Caco-2 (cell line): ENCODE measurements around the gene SCN1A. TPM values are rescaled to one million over a fixed set of nuclear protein-coding genes. Genes with fewer than 3 reads are reported as not detected.
"Not testable (repeated sequence)": the region's sequence is repeated elsewhere in the genome, so short reads cannot be mapped to it uniquely, and the experiment has no call there.

Experiments used
- BruUV-seq: library from RNA; stranded (reverse); fragments of 400-500 nt; replicated peaks from 2 replicates; lab custom pipeline; 2021; lab: Mats Ljungman, UMichigan
- CTCF ChIA-PET: fragments of 300-600 bp; sonication (Branson Sonifier 250); formaldehyde crosslinking; loops from one replicate; lab custom pipeline; 2022; ENCODE audit warnings: antibody characterized with exemption; lab: Charles Lee
- POLR2A ChIA-PET: fragments of 300-600 bp; sonication (Branson Sonifier 250); formaldehyde crosslinking; loops from one replicate; lab custom pipeline; 2022; ENCODE audit warnings: antibody characterized with exemption; lab: Charles Lee
- DNase-seq, 2 experiments: peaks; one replicate each; pipeline versions ENCODE4 v3.0.0 to v3.0.0-alpha.2; 2020 to 2022
- H3K27me3 ChIP-seq: replicated peaks from 2 replicates; pipeline ENCODE4 v1.6.0; 2011; ENCODE audit warnings: low read length; ENCODE audit not compliant: control insufficient read depth, insufficient read depth
- H3K36me3 ChIP-seq: 2 replicates; pipeline ENCODE4 v1.5.1; 2011; ENCODE audit warnings: low read length; ENCODE audit not compliant: control insufficient read depth, insufficient read depth
- H3K4me1 ChIP-seq: fragments of 250-450 bp; sonication (Bioruptor Pico); 2 replicates; pipeline ENCODE4 v1.5.1; 2020; ENCODE audit warnings: mild to moderate bottlenecking
- H3K4me3 ChIP-seq: 2 replicates; pipeline ENCODE4 v1.5.1; 2011; ENCODE audit warnings: low read depth, mild to moderate bottlenecking, control low read depth, low read length
- H3K9me3 ChIP-seq: fragments of 250-450 bp; sonication (Bioruptor Pico); 2 replicates; pipeline ENCODE4 v1.5.1; 2020; ENCODE audit warnings: mild to moderate bottlenecking, moderate library complexity
- H3K27ac Mint-ChIP-seq: one replicate; pipeline ENCODE4 v1.8.0; 2022; ENCODE audit warnings: mixed read lengths; ENCODE audit not compliant: unreplicated experiment
- H3K27me3 Mint-ChIP-seq: one replicate; pipeline ENCODE4 v1.8.0; 2022; ENCODE audit warnings: mixed read lengths; ENCODE audit not compliant: insufficient read depth, unreplicated experiment
- H3K36me3 Mint-ChIP-seq: one replicate; pipeline ENCODE4 v1.8.0; 2022; ENCODE audit warnings: mild to moderate bottlenecking, mixed read lengths; ENCODE audit not compliant: insufficient read depth, unreplicated experiment
- H3K4me1 Mint-ChIP-seq: one replicate; pipeline ENCODE4 v1.8.0; 2022; ENCODE audit warnings: low read depth, mixed read lengths; ENCODE audit not compliant: unreplicated experiment
- H3K4me3 Mint-ChIP-seq: one replicate; pipeline ENCODE4 v1.8.0; 2022; ENCODE audit warnings: mild to moderate bottlenecking, moderate library complexity, mixed read lengths; ENCODE audit not compliant: unreplicated experiment
- H3K9me3 Mint-ChIP-seq: one replicate; pipeline ENCODE4 v1.8.0; 2022; ENCODE audit warnings: mixed read lengths; ENCODE audit not compliant: unreplicated experiment
- intact Hi-C: fragments of 100-400 bp; cut with micrococcal nuclease; formaldehyde crosslinking; loops from one replicate; pipeline ENCODE4 v1.10.0; 2022; ENCODE audit not compliant: unreplicated experiment
- total RNA-seq: library from RNA; stranded (reverse); gene quantifications from 2 replicates; pipeline ENCODE4 v1.2.3, GENCODE V29; 2022
- TF ChIP-seq, protein P1 (sequence below), 2 experiments: fragments of 200-600 bp in 1 of 2; IDR thresholded peaks; 1 replicate in 1 of 2; 2 replicates in 1 of 2; pipeline versions ENCODE4 v1.5.1 to v1.8.0; 2011 to 2022; ENCODE audit warnings: antibody characterized with exemption in 1 of 2, control low read depth in 1 of 2, inconsistent platforms in 1 of 2, low read depth in 1 of 2, low read length in 1 of 2, mild to moderate bottlenecking in 1 of 2, moderate library complexity in 1 of 2; ENCODE audit not compliant: insufficient read depth in 1 of 2, severe bottlenecking in 1 of 2, unreplicated experiment in 1 of 2

Gene SCN1A
- total RNA-seq, 1 experiment from 2014 or later, result not detected

DNA sequence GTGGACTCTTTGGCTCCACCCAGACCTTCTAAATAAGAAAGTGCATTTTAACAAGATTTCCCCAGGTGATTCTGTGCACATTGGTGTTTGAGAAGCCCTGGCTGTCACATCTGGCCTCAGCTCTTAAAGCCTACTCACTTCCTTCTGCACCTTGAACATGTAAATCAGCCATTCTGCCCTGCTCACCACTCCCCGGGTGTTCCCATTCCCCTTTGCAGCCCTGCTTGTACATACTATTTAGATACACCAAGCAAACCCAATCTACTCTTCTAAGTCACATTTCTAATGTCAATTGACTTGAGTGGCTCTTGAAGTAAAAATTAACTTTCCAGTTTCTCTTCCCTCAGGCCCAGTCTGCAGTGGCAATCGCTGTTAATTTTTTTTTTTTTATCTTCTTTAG is 13.1 kb upstream of the SCN1A start:
- no peaks in the 10 kb centered on the region for H3K4me1 Mint-ChIP-seq
- Histone ChIP-seq H3K4me1 (peaks cover 1% of the 10 kb centered on the region; the same call in 1 of the 2 replicates), H3K4me3 (no peak overlapping the region), H3K27me3 (no peaks in the 10 kb centered on the region), H3K36me3 (no peaks in the 10 kb centered on the region), H3K9me3 (no peaks in the 10 kb centered on the region)
- TF ChIP-seq, protein P1, sequence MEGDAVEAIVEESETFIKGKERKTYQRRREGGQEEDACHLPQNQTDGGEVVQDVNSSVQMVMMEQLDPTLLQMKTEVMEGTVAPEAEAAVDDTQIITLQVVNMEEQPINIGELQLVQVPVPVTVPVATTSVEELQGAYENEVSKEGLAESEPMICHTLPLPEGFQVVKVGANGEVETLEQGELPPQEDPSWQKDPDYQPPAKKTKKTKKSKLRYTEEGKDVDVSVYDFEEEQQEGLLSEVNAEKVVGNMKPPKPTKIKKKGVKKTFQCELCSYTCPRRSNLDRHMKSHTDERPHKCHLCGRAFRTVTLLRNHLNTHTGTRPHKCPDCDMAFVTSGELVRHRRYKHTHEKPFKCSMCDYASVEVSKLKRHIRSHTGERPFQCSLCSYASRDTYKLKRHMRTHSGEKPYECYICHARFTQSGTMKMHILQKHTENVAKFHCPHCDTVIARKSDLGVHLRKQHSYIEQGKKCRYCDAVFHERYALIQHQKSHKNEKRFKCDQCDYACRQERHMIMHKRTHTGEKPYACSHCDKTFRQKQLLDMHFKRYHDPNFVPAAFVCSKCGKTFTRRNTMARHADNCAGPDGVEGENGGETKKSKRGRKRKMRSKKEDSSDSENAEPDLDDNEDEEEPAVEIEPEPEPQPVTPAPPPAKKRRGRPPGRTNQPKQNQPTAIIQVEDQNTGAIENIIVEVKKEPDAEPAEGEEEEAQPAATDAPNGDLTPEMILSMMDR (IDR thresholded peaks at IDR 0.05; ENCODE audit: insufficient read depth in 1 of 2, low read depth in 1 of 2, low read length in 1 of 2, severe bottlenecking in 1 of 2, unreplicated experiment in 1 of 2), result no peak
- no TSS peak for BruUV-seq
- no peaks in the 10 kb centered on the region for H3K36me3 Mint-ChIP-seq
- H3K9me3 Mint-ChIP-seq, result no peaks in the 10 kb centered on the region
- ChIA-PET CTCF (no interaction called here), POLR2A (no interaction called here)
- DNase-seq, result no peak
- no peak overlapping the region for H3K27ac Mint-ChIP-seq
- no peak overlapping the region for H3K4me3 Mint-ChIP-seq
- intact Hi-C loops, result no loop called here
- H3K27me3 Mint-ChIP-seq, result no peaks in the 10 kb centered on the region

DNA sequence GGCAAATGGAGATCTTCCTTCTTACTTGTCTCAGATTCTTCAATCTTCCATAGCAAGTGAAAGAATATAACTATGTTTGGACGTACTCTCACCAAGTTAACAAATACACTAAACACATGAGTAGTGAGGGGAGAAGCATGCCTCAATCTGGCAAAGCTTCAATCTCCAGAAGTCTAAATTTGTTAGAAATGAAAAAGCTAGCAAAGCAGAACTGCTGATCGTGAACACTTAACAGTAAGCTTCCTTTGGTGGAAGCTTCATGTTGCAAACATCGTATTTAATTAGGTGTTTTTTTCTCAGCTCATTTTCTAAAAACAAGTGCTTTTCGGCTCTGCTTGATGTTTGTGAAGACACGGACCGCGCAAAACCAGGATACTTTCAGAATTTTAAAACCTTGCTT is 12.7 kb upstream of the SCN1A start:
- DNase-seq, result no peak
- no peak overlapping the region for H3K4me3 ChIP-seq
- Mint-ChIP-seq H3K4me3 (no peak overlapping the region), H3K4me1 (no peaks in the 10 kb centered on the region), H3K36me3 (no peaks in the 10 kb centered on the region), H3K27ac (no peak overlapping the region), H3K27me3 (no peaks in the 10 kb centered on the region), H3K9me3 (no peaks in the 10 kb centered on the region)
- no peaks in the 10 kb centered on the region for H3K36me3 ChIP-seq
- TF ChIP-seq, protein P1 (IDR thresholded peaks at IDR 0.05; ENCODE audit: insufficient read depth in 1 of 2, low read depth in 1 of 2, low read length in 1 of 2, severe bottlenecking in 1 of 2, unreplicated experiment in 1 of 2), result no peak
- H3K4me1 ChIP-seq, result peaks cover 6% of the 10 kb centered on the region; the same call in 1 of the 2 replicates
- H3K27me3 ChIP-seq, result no peaks in the 10 kb centered on the region
- no peaks in the 10 kb centered on the region for H3K9me3 ChIP-seq
- ChIA-PET POLR2A (no interaction called here), CTCF (no interaction called here)
- BruUV-seq, result no TSS peak
- intact Hi-C loops, result no loop called here

DNA sequence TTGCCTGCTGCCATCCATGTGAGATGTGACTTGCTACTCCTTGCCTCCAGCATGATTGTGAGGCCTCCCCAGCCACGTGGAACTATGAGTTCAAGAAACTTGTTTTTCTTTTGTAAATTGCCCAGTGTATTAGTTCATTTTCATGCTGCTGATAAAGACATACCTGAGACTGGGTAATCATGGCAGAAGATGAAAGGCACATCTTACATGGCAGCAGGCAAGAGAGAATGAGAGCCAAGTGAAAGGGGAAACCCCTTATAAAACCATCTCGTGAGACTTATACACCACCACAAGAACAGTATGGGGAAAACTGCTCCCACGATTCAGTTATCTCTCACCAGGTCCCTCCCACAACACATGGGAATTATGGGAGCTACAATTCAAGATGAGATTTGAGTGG is 11.7 kb upstream of the SCN1A start:
- H3K27me3 Mint-ChIP-seq, POLR2A ChIA-PET, H3K27me3 ChIP-seq, H3K9me3 Mint-ChIP-seq, H3K4me1 Mint-ChIP-seq, H3K4me3 Mint-ChIP-seq, CTCF ChIA-PET, H3K9me3 ChIP-seq, intact Hi-C loops, DNase-seq, H3K27ac Mint-ChIP-seq, H3K36me3 Mint-ChIP-seq, H3K4me3 ChIP-seq, BruUV-seq, H3K36me3 ChIP-seq: not testable (repeated sequence)
- H3K4me1 ChIP-seq, result peaks cover 16% of the 10 kb centered on the region

- H3K9me3 ChIP-seq, result no peaks in the 10 kb centered on the region
- Mint-ChIP-seq H3K9me3 (no peaks in the 10 kb centered on the region), H3K4me1 (peaks cover 10% of the 10 kb centered on the region), H3K27ac (no peak overlapping the region), H3K36me3 (no peaks in the 10 kb centered on the region), H3K27me3 (no peaks in the 10 kb centered on the region), H3K4me3 (no peak overlapping the region)
- TF ChIP-seq, protein P1 (IDR thresholded peaks at IDR 0.05; ENCODE audit: insufficient read depth in 1 of 2, low read depth in 1 of 2, low read length in 1 of 2, severe bottlenecking in 1 of 2, unreplicated experiment in 1 of 2), result no peak
- no TSS peak for BruUV-seq
- no peak overlapping the region for H3K4me3 ChIP-seq
- no peaks in the 10 kb centered on the region for H3K36me3 ChIP-seq
- ChIA-PET POLR2A (no interaction called here), CTCF (no interaction called here)
- H3K27me3 ChIP-seq, result no peaks in the 10 kb centered on the region
- intact Hi-C loops, result no loop called here
- no peak for DNase-seq
- H3K4me1 ChIP-seq, result peaks cover 22% of the 10 kb centered on the region
Observed at GRCh38 chr2:166138667-166139066, 10.8 kb upstream of the SCN1A start.
